GM23338 (cell line): ENCODE results near the gene TGIF2. TPM values are rescaled to one million over a fixed set of nuclear protein-coding genes. Genes with fewer than 3 reads are reported as not detected.
A peak's percentile ranks its signal among the peaks of the same experiment; 100 is the strongest.

Source experiments
- ATAC-seq: fragments of 200-7000 bp; cut with Tn5 transposase; 3 replicates; pipeline ENCODE4 v1.9.1; 2020
- DNase-seq: peaks from one replicate; pipeline ENCODE4 v3.0.0-alpha.2; 2015; ENCODE audit warnings: low spot score
- H2AFZ ChIP-seq: fragments of 200-600 bp; sonication (generic); 2 replicates; pipeline ENCODE4 v1.8.0; 2016; ENCODE audit warnings: antibody characterized with exemption, mild to moderate bottlenecking, moderate library complexity
- H3F3A ChIP-seq: fragments of 200-600 bp; sonication (generic); replicated peaks from 2 replicates; pipeline ENCODE4 v1.8.0; 2017; ENCODE audit warnings: antibody characterized with exemption, mixed run types, low read depth
- H3K27ac ChIP-seq: fragments of 200-600 bp; sonication (generic); 2 replicates; pipeline ENCODE4 v1.6.1; 2016; ENCODE audit warnings: low read depth
- H3K27me3 ChIP-seq: fragments of 200-600 bp; sonication (generic); 2 replicates; pipeline ENCODE4 v1.8.0; 2016; ENCODE audit warnings: mild to moderate bottlenecking, mixed run types, moderate library complexity; ENCODE audit not compliant: insufficient read depth
- H3K36me3 ChIP-seq: fragments of 200-600 bp; sonication (generic); 2 replicates; pipeline ENCODE4 v1.8.0; 2016; ENCODE audit warnings: mild to moderate bottlenecking; ENCODE audit not compliant: insufficient read depth
- H3K4me1 ChIP-seq: fragments of 200-600 bp; sonication (generic); 2 replicates; pipeline ENCODE4 v1.8.0; 2016; ENCODE audit warnings: mild to moderate bottlenecking, moderate library complexity; ENCODE audit not compliant: insufficient read depth
- H3K4me2 ChIP-seq: fragments of 200-600 bp; sonication (generic); 2 replicates; pipeline ENCODE4 v1.7.1; 2017; ENCODE audit warnings: mixed run types
- H3K4me3 ChIP-seq: fragments of 200-600 bp; sonication (generic); 2 replicates; pipeline ENCODE4 v1.6.1; 2016; ENCODE audit warnings: mixed run types
- H3K79me2 ChIP-seq: fragments of 200-600 bp; sonication (generic); replicated peaks from 2 replicates; pipeline ENCODE4 v1.8.0; 2017; ENCODE audit warnings: mild to moderate bottlenecking; ENCODE audit not compliant: insufficient read depth
- H3K9me2 ChIP-seq: fragments of 200-600 bp; sonication (generic); 2 replicates; pipeline ENCODE4 v1.8.0; 2017; ENCODE audit not compliant: insufficient read depth
- H4K20me1 ChIP-seq: fragments of 200-600 bp; sonication (generic); replicated peaks from 2 replicates; pipeline ENCODE4 v1.8.0; 2017; ENCODE audit warnings: mild to moderate bottlenecking; ENCODE audit not compliant: insufficient read depth
- H3K27ac Mint-ChIP-seq: 2 replicates; pipeline ENCODE4 v1.8.0; 2020; ENCODE audit warnings: inconsistent platforms, mild to moderate bottlenecking, moderate library complexity, mixed read lengths
- H3K27me3 Mint-ChIP-seq: 3 replicates; pipeline ENCODE4 v1.8.0; 2022; ENCODE audit warnings: low read depth, mild to moderate bottlenecking, moderate library complexity, mixed read lengths, inconsistent platforms; ENCODE audit not compliant: insufficient read depth, poor library complexity
- H3K36me3 Mint-ChIP-seq: 3 replicates; pipeline ENCODE4 v1.8.0; 2021; ENCODE audit warnings: low read depth, mild to moderate bottlenecking, inconsistent platforms, moderate library complexity, mixed read lengths
- H3K4me1 Mint-ChIP-seq: 3 replicates; pipeline ENCODE4 v1.8.0; 2020; ENCODE audit warnings: mild to moderate bottlenecking, inconsistent platforms, mixed read lengths
- H3K4me3 Mint-ChIP-seq: 3 replicates; pipeline ENCODE4 v1.8.0; 2021; ENCODE audit warnings: moderate library complexity, mild to moderate bottlenecking, inconsistent platforms, mixed read lengths
- H3K9me3 Mint-ChIP-seq: 3 replicates; pipeline ENCODE4 v1.8.0; 2020; ENCODE audit warnings: moderate library complexity, mild to moderate bottlenecking, inconsistent platforms, mixed read lengths
- CREB1 ChIP-seq: fragments of 250-450 bp; sonication (Bioruptor Pico); IDR thresholded peaks from 2 replicates; pipeline ENCODE4 v1.5.0; 2020; ENCODE audit warnings: low read depth, mild to moderate bottlenecking, moderate library complexity
- ETS1 ChIP-seq: IDR thresholded peaks from 2 replicates; pipeline ENCODE4 v1.6.1; 2016; ENCODE audit warnings: antibody characterized with exemption
- EZH2phosphoT487 ChIP-seq: fragments of 200-600 bp; sonication (generic); IDR thresholded peaks from one replicate; pipeline ENCODE4 v1.8.1; 2018; ENCODE audit warnings: antibody characterized with exemption; ENCODE audit not compliant: unreplicated experiment
- JUNB ChIP-seq: IDR thresholded peaks from one replicate; pipeline ENCODE4 v1.6.1; 2016; ENCODE audit warnings: antibody characterized with exemption; ENCODE audit not compliant: unreplicated experiment
- POLR2AphosphoS5 ChIP-seq: IDR thresholded peaks from 2 replicates; pipeline ENCODE4 v1.6.1; 2016; ENCODE audit warnings: antibody characterized with exemption, low read depth
- ZNF331 ChIP-seq: fragments of 250-450 bp; sonication (Bioruptor Pico); IDR thresholded peaks from 2 replicates; pipeline ENCODE4 v1.5.0; 2020; ENCODE audit warnings: low read depth, mild to moderate bottlenecking, moderate library complexity
- ZNF462 ChIP-seq: fragments of 250-450 bp; sonication (Bioruptor Pico); IDR thresholded peaks from 2 replicates; pipeline ENCODE4 v1.5.0; 2020; ENCODE audit warnings: mild to moderate bottlenecking, moderate library complexity
- polyA plus RNA-seq: library from polyadenylated mRNA; unstranded; fragments of >200 nt; fragmentation: Nextera tagmentation; extraction: Ambion mirVana; gene quantifications from 2 replicates; pipeline ENCODE4 v1.2.1, GENCODE V29; 2016
- total RNA-seq: library from RNA; depleted of rRNA; stranded (reverse); fragments of >200 nt; shearing (Covaris generic); gene quantifications from 2 replicates; pipeline ENCODE4 v1.2.3, GENCODE V29; 2014

TGIF2 gene
- total and polyA plus RNA-seq, 2 experiments from 2014 or later: 47.6 to 63.2 TPM

GRCh38 chr20:36542516-36543183, 30.7 kb upstream of the TGIF2 start (continued):
- TF ChIP-seq ZNF462: no peak
- no peak for TF ChIP-seq ETS1

- H3K27me3 ChIP-seq: no peaks in the 10 kb centered on the region
- peaks cover 18% of the 10 kb centered on the region for H3K79me2 ChIP-seq
- H3K27ac ChIP-seq: peak overlapping the region; percentile 26; the same call in 1 of the 2 replicates
- TF ChIP-seq CREB1 (CRISPR knock-in tag) (no peak), POLR2AphosphoS5 (no peak), EZH2phosphoT487 (no peak), JUNB (no peak), ZNF331 (CRISPR knock-in tag) (no peak), ETS1 (no peak)
Measured at GRCh38 chr20:36543184-36544133, 29.9 kb upstream of the TGIF2 start.

More at GRCh38 chr20:36543184-36544133, 29.9 kb upstream of the TGIF2 start:
- no peaks in the 10 kb centered on the region for H3K9me2 ChIP-seq
- no peak overlapping the region; the same call in 1 of the 2 replicates for H3K4me3 ChIP-seq
- H3K4me2 ChIP-seq: peak overlapping the region; percentile 95; the same call in 1 of the 2 replicates
- H2AFZ ChIP-seq: no peak overlapping the region
- peaks cover 16% of the 10 kb centered on the region for H3K4me1 ChIP-seq
- Mint-ChIP-seq H3K36me3 (peaks cover 25% of the 10 kb centered on the region), H3K4me3 (peak overlapping the region; percentile 15; the same call in 1 of the 3 replicates), H3K4me1 (peaks cover 38% of the 10 kb centered on the region), H3K9me3 (no peaks in the 10 kb centered on the region), H3K27me3 (peaks cover 11% of the 10 kb centered on the region), H3K27ac (peak overlapping the region; percentile 22; the same call in 1 of the 2 replicates)
- ATAC-seq (no peak), DNase-seq (no peak)
- H4K20me1 ChIP-seq: peaks cover 4% of the 10 kb centered on the region; the same call in 1 of the 2 replicates
- peaks cover 19% of the 10 kb centered on the region; the same call in 1 of the 2 replicates for H3F3A ChIP-seq
- no peaks in the 10 kb centered on the region for H3K36me3 ChIP-seq
